Measurements from ENCODE around the gene SIX3.
A peak's percentile ranks its signal among the peaks of the same experiment; 100 is the strongest.

Gene SIX3

GRCh38 chr2:44941551-44942234, at the start of gene SIX3:
SIX3 (plus strand) TSS chr2:44941702; CDS start chr2:44942105, 403 bp downstream.
- peak within 1 kb of the TSS; percentile 1 to 18 for H3K4me3 ChIP-seq (replicated peaks in 1 of 2; ENCODE audit: low read depth in 2 of 2, low read length in 2 of 2)
- TF ChIP-seq CTCF (IDR thresholded peaks at IDR 0.05; ENCODE audit: low read depth, low read length): no peak
- DNase-seq (ENCODE audit: low read depth in 2 of 2): no peak

GRCh38 chr2:44894058-44894457, 47.4 kb upstream of the SIX3 start:
- TF ChIP-seq CTCF (IDR thresholded peaks at IDR 0.05; ENCODE audit: low read depth, low read length): no peak
- DNase-seq (ENCODE audit: low read depth in 2 of 2): no peak
- H3K4me3 ChIP-seq (replicated peaks in 1 of 2; ENCODE audit: low read depth in 2 of 2, low read length in 2 of 2): no peak overlapping the region

- TF ChIP-seq CTCF (IDR thresholded peaks at IDR 0.05; ENCODE audit: low read depth, low read length): no peak
- no peak overlapping the region for H3K4me3 ChIP-seq (replicated peaks in 1 of 2; ENCODE audit: low read depth in 2 of 2, low read length in 2 of 2)
- DNase-seq (ENCODE audit: low read depth in 2 of 2): peak in 1 of 2 donors; percentile 41
These were observed 46.4 kb upstream of the SIX3 start for GRCh38 chr2:44895061-44895460.

- peak in 1 of 2 donors; percentile 11 for DNase-seq (ENCODE audit: low read depth in 2 of 2)
- no peak overlapping the region for H3K4me3 ChIP-seq (replicated peaks in 1 of 2; ENCODE audit: low read depth in 2 of 2, low read length in 2 of 2)
- TF ChIP-seq CTCF (IDR thresholded peaks at IDR 0.05; ENCODE audit: low read depth, low read length): peak; percentile 12
These were observed 44.1 kb upstream of the SIX3 start for GRCh38 chr2:44897406-44897805.

- no peak for DNase-seq (ENCODE audit: low read depth in 2 of 2)
- H3K4me3 ChIP-seq (replicated peaks in 1 of 2; ENCODE audit: low read depth in 2 of 2, low read length in 2 of 2): no peak overlapping the region
- no peak for TF ChIP-seq CTCF (IDR thresholded peaks at IDR 0.05; ENCODE audit: low read depth, low read length)
These were observed 39.0 kb upstream of the SIX3 start for GRCh38 chr2:44902217-44903137.

GRCh38 chr2:44904578-44904977, 36.9 kb upstream of the SIX3 start:
- H3K4me3 ChIP-seq (replicated peaks in 1 of 2; ENCODE audit: low read depth in 2 of 2, low read length in 2 of 2): no peak overlapping the region
- DNase-seq (ENCODE audit: low read depth in 2 of 2): no peak
- no peak for TF ChIP-seq CTCF (IDR thresholded peaks at IDR 0.05; ENCODE audit: low read depth, low read length)
